PC-3 (cell line): Measurements from ENCODE around the gene ALOXE3. TPM values are rescaled to one million over a fixed set of nuclear protein-coding genes. Genes with fewer than 3 reads are reported as not detected.

Source experiments
- ATAC-seq: fragments of 200-7000 bp; cut with Tn5 transposase; 2 replicates; pipeline ENCODE4 v1.9.1; 2020; ENCODE audit warnings: mild to moderate bottlenecking, moderate library complexity
- BruUV-seq: library from RNA; stranded (reverse); fragments of 400-500 nt; replicated peaks from 2 replicates; lab custom pipeline; 2021; lab: Mats Ljungman, UMichigan
- CTCF ChIA-PET: fragments of 300-600 bp; sonication (Branson Sonifier 250); formaldehyde crosslinking; loops from one replicate; lab custom pipeline; 2022; ENCODE audit warnings: antibody characterized with exemption; lab: Charles Lee
- POLR2A ChIA-PET: fragments of 300-600 bp; sonication (Branson Sonifier 250); formaldehyde crosslinking; loops from one replicate; lab custom pipeline; 2022; ENCODE audit warnings: antibody characterized with exemption; ENCODE audit not compliant: unreplicated experiment; lab: Charles Lee
- DNase-seq: peaks from one replicate; pipeline ENCODE4 v3.0.0-alpha.2; 2015
- H2AFZ ChIP-seq: fragments of 300-600 bp; sonication (generic); 2 replicates; pipeline ENCODE4 v1.6.0; 2016; ENCODE audit warnings: antibody characterized with exemption, low read length
- H3F3A ChIP-seq: fragments of 300-600 bp; sonication (generic); one replicate; pipeline ENCODE4 v1.6.0; 2017; ENCODE audit warnings: antibody characterized with exemption, low read length, control low read depth, mild to moderate bottlenecking; ENCODE audit not compliant: unreplicated experiment
- H3K27ac ChIP-seq: fragments of 300-600 bp; sonication (generic); 2 replicates; pipeline ENCODE4 v1.5.1; 2016; ENCODE audit warnings: mild to moderate bottlenecking, low read length
- H3K27me3 ChIP-seq: fragments of 300-600 bp; sonication (generic); 2 replicates; pipeline ENCODE4 v1.6.1; 2016; ENCODE audit warnings: low read length, mixed read lengths
- H3K36me3 ChIP-seq: fragments of 300-600 bp; sonication (generic); 2 replicates; pipeline ENCODE4 v1.6.1; 2016; ENCODE audit warnings: low read depth, mixed run types, low read length, mixed read lengths
- H3K4me1 ChIP-seq: fragments of 300-600 bp; sonication (generic); 2 replicates; pipeline ENCODE4 v1.5.1; 2016; ENCODE audit warnings: low read length; ENCODE audit not compliant: insufficient read depth
- H3K4me2 ChIP-seq: fragments of 300-600 bp; sonication (generic); 2 replicates; pipeline ENCODE4 v1.6.0; 2016; ENCODE audit warnings: low read length
- H3K4me3 ChIP-seq: fragments of 300-600 bp; sonication (generic); 2 replicates; pipeline ENCODE4 v1.5.1; 2016; ENCODE audit warnings: mild to moderate bottlenecking, low read length, mixed read lengths
- H3K79me2 ChIP-seq: fragments of 300-600 bp; sonication (generic); 2 replicates; pipeline ENCODE4 v1.6.1; 2017; ENCODE audit warnings: low read length, mixed read lengths
- H3K9ac ChIP-seq: fragments of 300-600 bp; sonication (generic); 2 replicates; pipeline ENCODE4 v1.6.0; 2016; ENCODE audit warnings: mild to moderate bottlenecking, low read length
- H3K9me2 ChIP-seq: fragments of 300-600 bp; sonication (generic); replicated peaks from 2 replicates; pipeline ENCODE4 v1.6.1; 2016; ENCODE audit warnings: mixed run types, low read length, mixed read lengths
- H3K9me3 ChIP-seq: fragments of 300-600 bp; sonication (generic); 2 replicates; pipeline ENCODE4 v1.6.1; 2016; ENCODE audit warnings: low read length, mixed read lengths
- H4K20me1 ChIP-seq: fragments of 300-600 bp; sonication (generic); 2 replicates; pipeline ENCODE4 v1.6.1; 2016; ENCODE audit warnings: low read length, mixed read lengths
- CTCF ChIP-seq: fragments of 300-600 bp; sonication (generic); conservative IDR thresholded peaks from 2 replicates; pipeline ENCODE4 v1.5.1; 2017; ENCODE audit warnings: antibody characterized with exemption, low read depth, mild to moderate bottlenecking, low read length
- EZH2 ChIP-seq: fragments of 300-600 bp; sonication (generic); IDR thresholded peaks from one replicate; pipeline ENCODE4 v1.6.1; 2017; ENCODE audit warnings: antibody characterized with exemption, mild to moderate bottlenecking, low read length; ENCODE audit not compliant: unreplicated experiment
- EZH2phosphoT487 ChIP-seq: fragments of 300-600 bp; sonication (generic); IDR thresholded peaks from 2 replicates; pipeline ENCODE4 v1.6.1; 2018; ENCODE audit warnings: mild to moderate bottlenecking, antibody characterized with exemption, low read length, borderline replicate concordance
- intact Hi-C: fragments of 100-400 bp; cut with micrococcal nuclease; formaldehyde crosslinking; loops from 2 replicates; pipeline ENCODE4 v1.9.0; 2023
- total RNA-seq: library from RNA; depleted of rRNA; stranded (reverse); fragments of >200 nt; gene quantifications from 2 replicates; pipeline ENCODE4 v1.2.3, GENCODE V29; 2014

Gene ALOXE3
- total RNA-seq, 1 experiment from 2014 or later = 1.4 TPM

GRCh38 chr17:8076502-8077266 is 41.6 kb downstream of the ALOXE3 start:
- Histone ChIP-seq H3K9me3 (no peaks in the 10 kb centered on the region), H4K20me1 (no peaks in the 10 kb centered on the region), H3K36me3 (no peaks in the 10 kb centered on the region), H3F3A (no peaks in the 10 kb centered on the region), H3K4me1 (peaks cover 10% of the 10 kb centered on the region; the same call in 1 of the 2 replicates), H3K9me2 (no peaks in the 10 kb centered on the region), H3K79me2 (no peaks in the 10 kb centered on the region), H3K27ac (no peak overlapping the region), H3K4me2 (no peak overlapping the region), H3K9ac (no peak overlapping the region), H2AFZ (no peak overlapping the region), H3K4me3 (no peak overlapping the region), H3K27me3 (peaks cover 27% of the 10 kb centered on the region)
- DNase-seq = no peak
- CTCF ChIA-PET = interaction anchor here (0.6 kb wide), 1 partner anchor 15 kb away, joined by 3 read pairs; no protein-coding TSS in a partner anchor
- intact Hi-C loops = no loop called here
- TF ChIP-seq CTCF = no peak
- no peak for TF ChIP-seq EZH2phosphoT487
- TF ChIP-seq EZH2 = no peak
- no TSS peak for BruUV-seq
- POLR2A ChIA-PET = no interaction called here
- ATAC-seq = no peak

GRCh38 chr17:8075574-8076342 is 42.6 kb downstream of the ALOXE3 start:
- peaks cover 30% of the 10 kb centered on the region for H3K27me3 ChIP-seq
- POLR2A ChIA-PET = no interaction called here
- no TSS peak for BruUV-seq

More at GRCh38 chr17:8075574-8076342, 42.6 kb downstream of the ALOXE3 start:
- Histone ChIP-seq H3K4me1 (peaks cover 10% of the 10 kb centered on the region; the same call in 1 of the 2 replicates), H3K9ac (no peak overlapping the region), H3F3A (no peaks in the 10 kb centered on the region), H3K27ac (no peak overlapping the region), H3K9me3 (no peaks in the 10 kb centered on the region), H4K20me1 (no peaks in the 10 kb centered on the region), H3K79me2 (no peaks in the 10 kb centered on the region), H3K4me2 (no peak overlapping the region), H2AFZ (no peak overlapping the region), H3K9me2 (no peaks in the 10 kb centered on the region), H3K4me3 (no peak overlapping the region), H3K36me3 (no peaks in the 10 kb centered on the region)
- TF ChIP-seq EZH2phosphoT487 (no peak), CTCF (no peak), EZH2 (no peak)
- ATAC-seq (no peak), DNase-seq (no peak)
- CTCF ChIA-PET = no interaction called here
- intact Hi-C loops = no loop called here
